Mammary epithelial cell (primary cell): ENCODE data around the gene NLGN1.

Experiments
- CTCF ChIP-seq, 2 donors: IDR thresholded peaks in 1 of 2; conservative IDR thresholded peaks in 1 of 2; 2 replicates each; pipeline ENCODE4 v1.5.1; 2011 to 2012; ENCODE audit warnings: inconsistent platforms in 2 of 2, low read length in 2 of 2, mild to moderate bottlenecking in 2 of 2, control low read depth in 1 of 2, low read depth in 1 of 2; ENCODE audit not compliant: insufficient read depth in 1 of 2; ENCODE audit errors: extremely low read depth in 1 of 2
- EZH2 ChIP-seq: IDR thresholded peaks from 2 replicates; pipeline ENCODE4 v1.6.1; 2012; ENCODE audit warnings: low read length, inconsistent platforms, borderline replicate concordance

- TF ChIP-seq EZH2: no peak
- no peak for TF ChIP-seq CTCF (conservative IDR thresholded peaks at IDR 0.05 in 1 of 2, IDR thresholded peaks at IDR 0.05 in 1 of 2; ENCODE audit: extremely low read depth in 1 of 2, insufficient read depth in 1 of 2, low read depth in 1 of 2, low read length in 2 of 2)
These were observed 507.8 kb downstream of the NLGN1 start for GRCh38 chr3:173905381-173905780.
